ENCODE results near the gene KIAA0825.

- TF ChIP-seq EZH2 (IDR thresholded peaks at IDR 0.05; ENCODE audit: borderline replicate concordance, insufficient read depth, low read length, poor library complexity, severe bottlenecking): no peak
- TF ChIP-seq POLR2AphosphoS5 (IDR thresholded peaks at IDR 0.05): no peak
- TF ChIP-seq CTCF (IDR thresholded peaks at IDR 0.05; ENCODE audit: poor library complexity, severe bottlenecking): no peak
- TF ChIP-seq EP300 (conservative IDR thresholded peaks at IDR 0.05; ENCODE audit: poor library complexity, severe bottlenecking): no peak
- no peak for TF ChIP-seq RAD21 (conservative IDR thresholded peaks at IDR 0.05)
- no peak for TF ChIP-seq SMC3 (conservative IDR thresholded peaks at IDR 0.05; ENCODE audit: poor library complexity)
- TF ChIP-seq TAF1 (IDR thresholded peaks at IDR 0.05; ENCODE audit: low read depth): no peak
These were observed 77.4 kb downstream of the KIAA0825 start for GRCh38 chr5:94540856-94541494.
